22Rv1 (cell line): ENCODE results near the gene NAT9.

Experiments used
- H3K27ac ChIP-seq: fragments of 450-650 bp; 2 replicates; pipeline ENCODE4 v1.5.1; 2017
- ZFX ChIP-seq: fragments of 450-650 bp; IDR thresholded peaks from 2 replicates; pipeline ENCODE4 v1.6.1; 2017; ENCODE audit warnings: antibody characterized with exemption, borderline replicate concordance
- TF ChIP-seq, protein P1 (sequence below): fragments of 450-650 bp; IDR thresholded peaks from 2 replicates; pipeline ENCODE4 v1.5.1; 2017; ENCODE audit warnings: mild to moderate bottlenecking

Gene NAT9

GRCh38 chr17:74803971-74804370, 27.8 kb upstream of the NAT9 start:
- TF ChIP-seq, protein P1, sequence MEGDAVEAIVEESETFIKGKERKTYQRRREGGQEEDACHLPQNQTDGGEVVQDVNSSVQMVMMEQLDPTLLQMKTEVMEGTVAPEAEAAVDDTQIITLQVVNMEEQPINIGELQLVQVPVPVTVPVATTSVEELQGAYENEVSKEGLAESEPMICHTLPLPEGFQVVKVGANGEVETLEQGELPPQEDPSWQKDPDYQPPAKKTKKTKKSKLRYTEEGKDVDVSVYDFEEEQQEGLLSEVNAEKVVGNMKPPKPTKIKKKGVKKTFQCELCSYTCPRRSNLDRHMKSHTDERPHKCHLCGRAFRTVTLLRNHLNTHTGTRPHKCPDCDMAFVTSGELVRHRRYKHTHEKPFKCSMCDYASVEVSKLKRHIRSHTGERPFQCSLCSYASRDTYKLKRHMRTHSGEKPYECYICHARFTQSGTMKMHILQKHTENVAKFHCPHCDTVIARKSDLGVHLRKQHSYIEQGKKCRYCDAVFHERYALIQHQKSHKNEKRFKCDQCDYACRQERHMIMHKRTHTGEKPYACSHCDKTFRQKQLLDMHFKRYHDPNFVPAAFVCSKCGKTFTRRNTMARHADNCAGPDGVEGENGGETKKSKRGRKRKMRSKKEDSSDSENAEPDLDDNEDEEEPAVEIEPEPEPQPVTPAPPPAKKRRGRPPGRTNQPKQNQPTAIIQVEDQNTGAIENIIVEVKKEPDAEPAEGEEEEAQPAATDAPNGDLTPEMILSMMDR: no peak
- no peak for TF ChIP-seq ZFX
- no peak overlapping the region for H3K27ac ChIP-seq

DNA sequence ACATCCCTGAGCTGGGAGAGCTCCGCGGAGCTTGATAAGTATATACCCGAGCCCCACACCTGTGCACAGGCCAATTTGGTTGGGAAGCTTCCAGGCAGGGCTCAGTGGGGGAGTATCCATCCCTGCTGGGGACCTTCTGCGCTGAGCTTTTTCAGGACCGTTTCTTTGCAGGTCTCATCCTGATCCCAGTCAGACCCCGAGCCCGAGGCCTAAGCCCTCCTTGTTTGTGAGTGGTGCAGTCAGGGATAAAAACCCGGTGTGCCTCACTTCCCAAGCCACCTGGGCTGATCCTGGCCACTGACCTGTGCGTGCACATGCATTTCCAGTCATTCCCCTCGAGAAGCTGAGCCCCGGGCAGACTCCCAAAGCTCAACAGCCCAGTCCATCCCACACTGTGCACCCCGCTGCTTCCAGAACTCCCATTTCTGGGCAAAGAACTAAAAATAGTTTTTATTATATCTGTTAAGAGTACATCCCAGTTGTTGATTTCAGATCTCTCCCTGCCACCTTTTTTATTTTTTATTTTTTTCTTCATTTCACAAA, 27.3 kb upstream of the NAT9 start:
- H3K27ac ChIP-seq: no peak overlapping the region
- TF ChIP-seq ZFX: no peak
- TF ChIP-seq, protein P1: no peak

GRCh38 chr17:74801896-74802295, 25.8 kb upstream of the NAT9 start:
- H3K27ac ChIP-seq: no peak overlapping the region
- TF ChIP-seq, protein P1: no peak
- TF ChIP-seq ZFX: no peak

DNA sequence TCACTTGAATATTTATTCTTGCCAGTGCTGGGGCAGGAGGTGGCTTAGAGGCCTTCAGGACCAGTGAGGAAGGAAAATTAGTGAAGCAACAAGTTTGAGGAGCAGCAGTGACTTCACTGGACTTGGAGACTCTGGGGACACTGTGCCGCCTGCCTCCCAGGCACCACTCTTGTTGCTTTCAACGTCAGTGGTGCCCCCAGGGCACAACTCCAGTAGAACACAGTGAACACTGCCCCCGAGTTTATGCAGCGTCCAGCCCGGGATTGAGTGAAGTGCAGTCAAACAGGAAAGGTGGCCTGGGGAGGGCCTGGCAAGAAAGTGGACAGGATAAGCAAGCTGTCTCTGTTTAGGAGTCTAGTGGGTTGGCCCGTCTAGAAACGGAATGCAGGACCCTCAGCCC, 24.4 kb upstream of the NAT9 start:
- no peak for TF ChIP-seq ZFX
- TF ChIP-seq, protein P1: no peak
- H3K27ac ChIP-seq: no peak overlapping the region

DNA sequence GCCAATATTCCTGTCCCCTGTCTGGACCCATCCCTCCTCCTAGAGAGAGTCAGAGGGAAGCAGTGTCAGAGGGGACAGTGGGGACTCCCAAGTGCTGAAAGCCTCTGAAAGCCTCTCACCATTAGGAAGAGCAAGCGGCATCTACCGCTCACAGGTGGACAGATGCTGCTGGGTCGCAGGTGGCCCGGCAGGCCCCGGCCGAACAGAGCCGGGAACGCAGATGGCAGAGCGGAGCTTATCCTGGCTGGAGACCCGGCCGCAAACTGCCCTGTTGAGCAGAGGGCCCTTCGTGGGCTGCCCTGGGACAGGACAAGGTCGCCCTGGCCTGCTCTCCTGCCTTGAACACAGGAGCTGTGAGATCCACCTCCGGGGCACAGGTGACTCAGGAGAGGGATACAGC, 23.0 kb upstream of the NAT9 start:
- TF ChIP-seq, protein P1: no peak
- no peak for TF ChIP-seq ZFX
- H3K27ac ChIP-seq: no peak overlapping the region

DNA sequence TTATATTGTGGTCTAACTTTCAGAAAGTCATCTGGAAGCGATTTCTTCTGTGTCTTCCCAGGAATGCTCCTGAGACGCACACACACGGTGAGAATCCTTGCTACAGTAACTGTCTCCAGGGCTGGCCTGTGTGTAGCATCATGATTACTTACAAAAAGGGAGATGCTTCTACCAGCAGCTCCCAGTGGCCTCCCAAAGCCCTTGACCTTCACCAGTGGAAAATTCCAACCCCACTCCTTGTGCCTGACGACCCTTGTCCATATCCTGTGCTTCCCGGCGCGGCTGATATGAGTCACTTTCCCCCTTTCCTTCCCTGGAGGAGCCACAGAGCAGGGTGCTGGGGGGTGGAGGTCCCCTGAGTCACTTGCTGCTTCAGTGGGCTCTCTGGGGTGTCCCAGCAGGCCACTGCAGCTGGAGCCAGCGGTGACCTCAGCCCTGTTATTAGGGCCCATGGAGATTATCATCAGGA, 22.1 kb upstream of the NAT9 start:
- no peak for TF ChIP-seq ZFX
- TF ChIP-seq, protein P1: no peak
- H3K27ac ChIP-seq: no peak overlapping the region

DNA sequence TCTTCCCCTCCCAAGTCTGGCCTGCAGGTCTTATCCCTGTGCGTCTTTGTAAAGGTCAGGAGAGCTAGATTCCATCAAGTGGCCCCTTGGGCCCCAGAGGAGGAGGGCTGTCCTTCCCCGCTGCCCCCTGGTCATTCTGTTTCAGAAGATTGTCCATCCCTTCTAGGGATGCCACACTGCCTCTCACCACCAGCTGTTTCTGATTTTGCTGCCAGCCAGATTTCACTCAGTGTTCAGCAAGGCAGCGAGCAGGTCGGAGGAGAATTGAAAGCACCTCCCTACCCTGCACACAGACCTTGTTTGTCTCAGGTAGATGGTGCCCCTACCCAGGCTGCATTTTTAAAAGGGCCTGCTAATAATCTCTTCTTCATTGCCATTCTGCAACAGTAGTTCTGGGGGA, 21.7 kb upstream of the NAT9 start:
- no peak overlapping the region for H3K27ac ChIP-seq
- TF ChIP-seq ZFX: no peak
- TF ChIP-seq, protein P1: no peak
